GM23338 (cell line): ENCODE measurements around the gene TRHDE.

Source experiments
- CREB1 ChIP-seq: fragments of 250-450 bp; sonication (Bioruptor Pico); IDR thresholded peaks from 2 replicates; pipeline ENCODE4 v1.5.0; 2020; ENCODE audit warnings: low read depth, mild to moderate bottlenecking, moderate library complexity
- EZH2 ChIP-seq: fragments of 200-600 bp; sonication (generic); IDR thresholded peaks from one replicate; pipeline ENCODE4 v1.8.0; 2017; ENCODE audit warnings: antibody characterized with exemption, mild to moderate bottlenecking, low read depth; ENCODE audit not compliant: unreplicated experiment
- EZH2phosphoT487 ChIP-seq: fragments of 200-600 bp; sonication (generic); IDR thresholded peaks from one replicate; pipeline ENCODE4 v1.8.1; 2018; ENCODE audit warnings: antibody characterized with exemption; ENCODE audit not compliant: unreplicated experiment
- JUNB ChIP-seq: IDR thresholded peaks from one replicate; pipeline ENCODE4 v1.6.1; 2016; ENCODE audit warnings: antibody characterized with exemption; ENCODE audit not compliant: unreplicated experiment
- NANOG ChIP-seq: IDR thresholded peaks from 2 replicates; pipeline ENCODE4 v1.6.1; 2016; ENCODE audit warnings: antibody characterized with exemption, borderline replicate concordance
- POLR2AphosphoS5 ChIP-seq: IDR thresholded peaks from 2 replicates; pipeline ENCODE4 v1.6.1; 2016; ENCODE audit warnings: antibody characterized with exemption, low read depth
- ZNF114 ChIP-seq: fragments of 250-450 bp; sonication (Bioruptor Pico); IDR thresholded peaks from 2 replicates; pipeline ENCODE4 v1.5.0; 2020; ENCODE audit warnings: mild to moderate bottlenecking, moderate library complexity
- ZNF331 ChIP-seq: fragments of 250-450 bp; sonication (Bioruptor Pico); IDR thresholded peaks from 2 replicates; pipeline ENCODE4 v1.5.0; 2020; ENCODE audit warnings: low read depth, mild to moderate bottlenecking, moderate library complexity
- TF ChIP-seq, protein P1 (sequence below): IDR thresholded peaks from one replicate; pipeline ENCODE4 v1.6.1; 2018; ENCODE audit warnings: antibody characterized with exemption; ENCODE audit not compliant: unreplicated experiment
- TF ChIP-seq, protein P2 (sequence below), 2 experiments: fragments of 200-600 bp in 1 of 2; sonication (generic) in 1 of 2; conservative IDR thresholded peaks; 2 replicates each; pipeline versions ENCODE4 v1.5.1 to v1.6.1; 2016 to 2017; ENCODE audit warnings: antibody characterized with exemption in 2 of 2, low read depth in 2 of 2, mild to moderate bottlenecking in 2 of 2, moderate library complexity in 1 of 2
- TF ChIP-seq, protein P3 (sequence below): fragments of 250-450 bp; sonication (Bioruptor Pico); IDR thresholded peaks from 2 replicates; pipeline ENCODE4 v1.5.0; 2020; ENCODE audit warnings: mild to moderate bottlenecking, moderate library complexity
- TF ChIP-seq, protein P4 (sequence below): IDR thresholded peaks from 2 replicates; pipeline ENCODE4 v1.6.1; 2016; ENCODE audit warnings: antibody characterized with exemption

DNA sequence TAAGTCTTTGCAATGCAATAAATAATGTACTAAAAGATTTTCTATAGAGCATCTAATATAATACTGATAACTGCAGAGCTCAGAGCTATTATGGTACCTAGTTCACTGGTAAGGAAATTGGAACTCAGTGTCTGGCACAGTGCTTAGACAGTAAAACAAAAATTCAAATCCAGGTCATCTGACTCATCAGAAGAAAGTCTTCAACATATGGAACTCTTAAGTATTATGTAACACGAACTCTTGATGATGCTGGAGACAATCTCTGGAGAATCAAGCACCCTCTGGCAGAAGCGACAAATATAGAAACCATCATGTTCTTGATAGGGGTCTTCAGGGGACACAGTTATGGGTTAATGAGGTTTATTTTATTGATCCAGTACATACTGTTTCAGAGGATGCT, 37.3 kb upstream of the TRHDE start:
- TF ChIP-seq EZH2 (no peak), POLR2AphosphoS5 (no peak), JUNB (no peak), CREB1 (no peak), NANOG (no peak), EZH2phosphoT487 (no peak), ZNF331 (no peak), ZNF114 (CRISPR knock-in tag) (no peak)
- TF ChIP-seq, protein P1, sequence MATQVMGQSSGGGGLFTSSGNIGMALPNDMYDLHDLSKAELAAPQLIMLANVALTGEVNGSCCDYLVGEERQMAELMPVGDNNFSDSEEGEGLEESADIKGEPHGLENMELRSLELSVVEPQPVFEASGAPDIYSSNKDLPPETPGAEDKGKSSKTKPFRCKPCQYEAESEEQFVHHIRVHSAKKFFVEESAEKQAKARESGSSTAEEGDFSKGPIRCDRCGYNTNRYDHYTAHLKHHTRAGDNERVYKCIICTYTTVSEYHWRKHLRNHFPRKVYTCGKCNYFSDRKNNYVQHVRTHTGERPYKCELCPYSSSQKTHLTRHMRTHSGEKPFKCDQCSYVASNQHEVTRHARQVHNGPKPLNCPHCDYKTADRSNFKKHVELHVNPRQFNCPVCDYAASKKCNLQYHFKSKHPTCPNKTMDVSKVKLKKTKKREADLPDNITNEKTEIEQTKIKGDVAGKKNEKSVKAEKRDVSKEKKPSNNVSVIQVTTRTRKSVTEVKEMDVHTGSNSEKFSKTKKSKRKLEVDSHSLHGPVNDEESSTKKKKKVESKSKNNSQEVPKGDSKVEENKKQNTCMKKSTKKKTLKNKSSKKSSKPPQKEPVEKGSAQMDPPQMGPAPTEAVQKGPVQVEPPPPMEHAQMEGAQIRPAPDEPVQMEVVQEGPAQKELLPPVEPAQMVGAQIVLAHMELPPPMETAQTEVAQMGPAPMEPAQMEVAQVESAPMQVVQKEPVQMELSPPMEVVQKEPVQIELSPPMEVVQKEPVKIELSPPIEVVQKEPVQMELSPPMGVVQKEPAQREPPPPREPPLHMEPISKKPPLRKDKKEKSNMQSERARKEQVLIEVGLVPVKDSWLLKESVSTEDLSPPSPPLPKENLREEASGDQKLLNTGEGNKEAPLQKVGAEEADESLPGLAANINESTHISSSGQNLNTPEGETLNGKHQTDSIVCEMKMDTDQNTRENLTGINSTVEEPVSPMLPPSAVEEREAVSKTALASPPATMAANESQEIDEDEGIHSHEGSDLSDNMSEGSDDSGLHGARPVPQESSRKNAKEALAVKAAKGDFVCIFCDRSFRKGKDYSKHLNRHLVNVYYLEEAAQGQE = no peak
- TF ChIP-seq, protein P2, sequence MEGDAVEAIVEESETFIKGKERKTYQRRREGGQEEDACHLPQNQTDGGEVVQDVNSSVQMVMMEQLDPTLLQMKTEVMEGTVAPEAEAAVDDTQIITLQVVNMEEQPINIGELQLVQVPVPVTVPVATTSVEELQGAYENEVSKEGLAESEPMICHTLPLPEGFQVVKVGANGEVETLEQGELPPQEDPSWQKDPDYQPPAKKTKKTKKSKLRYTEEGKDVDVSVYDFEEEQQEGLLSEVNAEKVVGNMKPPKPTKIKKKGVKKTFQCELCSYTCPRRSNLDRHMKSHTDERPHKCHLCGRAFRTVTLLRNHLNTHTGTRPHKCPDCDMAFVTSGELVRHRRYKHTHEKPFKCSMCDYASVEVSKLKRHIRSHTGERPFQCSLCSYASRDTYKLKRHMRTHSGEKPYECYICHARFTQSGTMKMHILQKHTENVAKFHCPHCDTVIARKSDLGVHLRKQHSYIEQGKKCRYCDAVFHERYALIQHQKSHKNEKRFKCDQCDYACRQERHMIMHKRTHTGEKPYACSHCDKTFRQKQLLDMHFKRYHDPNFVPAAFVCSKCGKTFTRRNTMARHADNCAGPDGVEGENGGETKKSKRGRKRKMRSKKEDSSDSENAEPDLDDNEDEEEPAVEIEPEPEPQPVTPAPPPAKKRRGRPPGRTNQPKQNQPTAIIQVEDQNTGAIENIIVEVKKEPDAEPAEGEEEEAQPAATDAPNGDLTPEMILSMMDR (conservative IDR thresholded peaks at IDR 0.05; ENCODE audit: low read depth in 2 of 2) = no peak
- TF ChIP-seq, protein P3, sequence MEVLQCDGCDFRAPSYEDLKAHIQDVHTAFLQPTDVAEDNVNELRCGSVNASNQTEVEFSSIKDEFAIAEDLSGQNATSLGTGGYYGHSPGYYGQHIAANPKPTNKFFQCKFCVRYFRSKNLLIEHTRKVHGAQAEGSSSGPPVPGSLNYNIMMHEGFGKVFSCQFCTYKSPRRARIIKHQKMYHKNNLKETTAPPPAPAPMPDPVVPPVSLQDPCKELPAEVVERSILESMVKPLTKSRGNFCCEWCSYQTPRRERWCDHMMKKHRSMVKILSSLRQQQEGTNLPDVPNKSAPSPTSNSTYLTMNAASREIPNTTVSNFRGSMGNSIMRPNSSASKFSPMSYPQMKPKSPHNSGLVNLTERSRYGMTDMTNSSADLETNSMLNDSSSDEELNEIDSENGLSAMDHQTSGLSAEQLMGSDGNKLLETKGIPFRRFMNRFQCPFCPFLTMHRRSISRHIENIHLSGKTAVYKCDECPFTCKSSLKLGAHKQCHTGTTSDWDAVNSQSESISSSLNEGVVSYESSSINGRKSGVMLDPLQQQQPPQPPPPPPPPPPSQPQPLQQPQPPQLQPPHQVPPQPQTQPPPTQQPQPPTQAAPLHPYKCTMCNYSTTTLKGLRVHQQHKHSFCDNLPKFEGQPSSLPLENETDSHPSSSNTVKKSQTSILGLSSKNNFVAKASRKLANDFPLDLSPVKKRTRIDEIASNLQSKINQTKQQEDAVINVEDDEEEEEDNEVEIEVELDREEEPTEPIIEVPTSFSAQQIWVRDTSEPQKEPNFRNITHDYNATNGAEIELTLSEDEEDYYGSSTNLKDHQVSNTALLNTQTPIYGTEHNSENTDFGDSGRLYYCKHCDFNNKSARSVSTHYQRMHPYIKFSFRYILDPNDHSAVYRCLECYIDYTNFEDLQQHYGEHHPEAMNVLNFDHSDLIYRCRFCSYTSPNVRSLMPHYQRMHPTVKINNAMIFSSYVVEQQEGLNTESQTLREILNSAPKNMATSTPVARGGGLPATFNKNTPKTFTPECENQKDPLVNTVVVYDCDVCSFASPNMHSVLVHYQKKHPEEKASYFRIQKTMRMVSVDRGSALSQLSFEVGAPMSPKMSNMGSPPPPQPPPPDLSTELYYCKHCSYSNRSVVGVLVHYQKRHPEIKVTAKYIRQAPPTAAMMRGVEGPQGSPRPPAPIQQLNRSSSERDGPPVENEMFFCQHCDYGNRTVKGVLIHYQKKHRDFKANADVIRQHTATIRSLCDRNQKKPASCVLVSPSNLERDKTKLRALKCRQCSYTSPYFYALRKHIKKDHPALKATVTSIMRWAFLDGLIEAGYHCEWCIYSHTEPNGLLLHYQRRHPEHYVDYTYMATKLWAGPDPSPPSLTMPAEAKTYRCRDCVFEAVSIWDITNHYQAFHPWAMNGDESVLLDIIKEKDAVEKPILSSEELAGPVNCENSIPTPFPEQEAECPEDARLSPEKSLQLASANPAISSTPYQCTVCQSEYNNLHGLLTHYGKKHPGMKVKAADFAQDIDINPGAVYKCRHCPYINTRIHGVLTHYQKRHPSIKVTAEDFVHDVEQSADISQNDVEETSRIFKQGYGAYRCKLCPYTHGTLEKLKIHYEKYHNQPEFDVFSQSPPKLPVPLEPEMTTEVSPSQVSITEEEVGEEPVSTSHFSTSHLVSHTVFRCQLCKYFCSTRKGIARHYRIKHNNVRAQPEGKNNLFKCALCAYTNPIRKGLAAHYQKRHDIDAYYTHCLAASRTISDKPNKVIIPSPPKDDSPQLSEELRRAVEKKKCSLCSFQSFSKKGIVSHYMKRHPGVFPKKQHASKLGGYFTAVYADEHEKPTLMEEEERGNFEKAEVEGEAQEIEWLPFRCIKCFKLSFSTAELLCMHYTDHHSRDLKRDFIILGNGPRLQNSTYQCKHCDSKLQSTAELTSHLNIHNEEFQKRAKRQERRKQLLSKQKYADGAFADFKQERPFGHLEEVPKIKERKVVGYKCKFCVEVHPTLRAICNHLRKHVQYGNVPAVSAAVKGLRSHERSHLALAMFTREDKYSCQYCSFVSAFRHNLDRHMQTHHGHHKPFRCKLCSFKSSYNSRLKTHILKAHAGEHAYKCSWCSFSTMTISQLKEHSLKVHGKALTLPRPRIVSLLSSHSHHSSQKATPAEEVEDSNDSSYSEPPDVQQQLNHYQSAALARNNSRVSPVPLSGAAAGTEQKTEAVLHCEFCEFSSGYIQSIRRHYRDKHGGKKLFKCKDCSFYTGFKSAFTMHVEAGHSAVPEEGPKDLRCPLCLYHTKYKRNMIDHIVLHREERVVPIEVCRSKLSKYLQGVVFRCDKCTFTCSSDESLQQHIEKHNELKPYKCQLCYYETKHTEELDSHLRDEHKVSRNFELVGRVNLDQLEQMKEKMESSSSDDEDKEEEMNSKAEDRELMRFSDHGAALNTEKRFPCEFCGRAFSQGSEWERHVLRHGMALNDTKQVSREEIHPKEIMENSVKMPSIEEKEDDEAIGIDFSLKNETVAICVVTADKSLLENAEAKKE (CRISPR knock-in tag) = no peak
- TF ChIP-seq, protein P4, sequence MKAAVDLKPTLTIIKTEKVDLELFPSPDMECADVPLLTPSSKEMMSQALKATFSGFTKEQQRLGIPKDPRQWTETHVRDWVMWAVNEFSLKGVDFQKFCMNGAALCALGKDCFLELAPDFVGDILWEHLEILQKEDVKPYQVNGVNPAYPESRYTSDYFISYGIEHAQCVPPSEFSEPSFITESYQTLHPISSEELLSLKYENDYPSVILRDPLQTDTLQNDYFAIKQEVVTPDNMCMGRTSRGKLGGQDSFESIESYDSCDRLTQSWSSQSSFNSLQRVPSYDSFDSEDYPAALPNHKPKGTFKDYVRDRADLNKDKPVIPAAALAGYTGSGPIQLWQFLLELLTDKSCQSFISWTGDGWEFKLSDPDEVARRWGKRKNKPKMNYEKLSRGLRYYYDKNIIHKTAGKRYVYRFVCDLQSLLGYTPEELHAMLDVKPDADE = no peak
